ENCODE data around the gene TMEM161A.

Gene TMEM161A

GRCh38 chr19:19096641-19097627 is 41.3 kb downstream of the TMEM161A start:
- DNase-seq (ENCODE audit: low read depth) = no peak

GRCh38 chr19:19095691-19096090 is 42.6 kb downstream of the TMEM161A start:
- DNase-seq (ENCODE audit: low read depth) = no peak

GRCh38 chr19:19094513-19094912 is 43.8 kb downstream of the TMEM161A start:
- DNase-seq (ENCODE audit: low read depth) = no peak

- no peak for DNase-seq (ENCODE audit: low read depth)
These were observed 50.6 kb downstream of the TMEM161A start for GRCh38 chr19:19087676-19088075.

- DNase-seq (ENCODE audit: low read depth) = no peak
These were observed 54.7 kb downstream of the TMEM161A start for GRCh38 chr19:19083413-19084178.

GRCh38 chr19:19081642-19082151 is 56.6 kb downstream of the TMEM161A start:
- DNase-seq (ENCODE audit: low read depth) = no peak

- DNase-seq (ENCODE audit: low read depth) = no peak
These were observed 58.7 kb downstream of the TMEM161A start for GRCh38 chr19:19079571-19079970.

GRCh38 chr19:19078801-19079200 is 59.5 kb downstream of the TMEM161A start:
- no peak for DNase-seq (ENCODE audit: low read depth)

GRCh38 chr19:19077103-19077502 is 61.2 kb downstream of the TMEM161A start:
- DNase-seq (ENCODE audit: low read depth) = no peak

GRCh38 chr19:19076476-19076875 is 61.8 kb downstream of the TMEM161A start:
- no peak for DNase-seq (ENCODE audit: low read depth)

- DNase-seq (ENCODE audit: low read depth) = no peak
These were observed 63.2 kb downstream of the TMEM161A start for GRCh38 chr19:19075126-19075525.

GRCh38 chr19:19074196-19074882 is 63.9 kb downstream of the TMEM161A start:
- DNase-seq (ENCODE audit: low read depth) = no peak

GRCh38 chr19:19071897-19072296 is 66.4 kb downstream of the TMEM161A start:
- DNase-seq (ENCODE audit: low read depth) = no peak

Measured in activated T-cell treated with anti-CD3 and anti-CD28 coated beads for 1 hour (primary cell).